Peyer's patch (tissue), 4 donors: ENCODE data around the gene TUBA1C.

Experiments used
- POLR2A ChIP-seq, 2 donors: fragments of 450-650 bp; IDR thresholded peaks; one replicate each; pipeline ENCODE4 v1.5.1; 2017; ENCODE audit warnings: antibody characterized with exemption in 2 of 2, mild to moderate bottlenecking in 2 of 2, moderate library complexity in 2 of 2
- TF ChIP-seq, protein P1 (sequence below), 6 experiments: fragments of 450-650 bp in 4 of 6; fragments of 200-600 bp in 2 of 6; sonication (generic) in 1 of 6; IDR thresholded peaks; one replicate each; pipeline ENCODE4 v1.5.1; 2017 to 2019; ENCODE audit warnings: antibody characterized with exemption in 6 of 6, mild to moderate bottlenecking in 3 of 6, moderate library complexity in 1 of 6

DNA sequence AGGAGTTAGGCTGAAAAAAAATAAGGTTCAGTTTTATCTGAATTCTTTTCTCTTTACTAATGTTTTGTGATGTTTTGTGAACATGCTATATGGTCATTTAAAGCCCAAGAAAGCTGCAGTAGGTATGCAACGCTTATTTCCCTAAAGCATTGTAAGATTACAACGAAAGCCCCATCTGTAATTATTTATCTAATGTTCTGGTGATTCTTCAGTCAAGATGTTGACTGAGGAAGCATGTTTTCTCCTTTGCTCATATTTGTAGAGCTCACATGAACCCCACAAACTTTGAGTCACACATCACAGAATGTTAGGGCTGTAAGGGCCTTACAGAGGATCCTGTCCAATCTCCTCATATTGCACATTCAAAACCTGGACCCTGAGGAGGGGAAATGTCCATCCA is 3.2 kb upstream of the TUBA1C start:
- TF ChIP-seq, protein P1, sequence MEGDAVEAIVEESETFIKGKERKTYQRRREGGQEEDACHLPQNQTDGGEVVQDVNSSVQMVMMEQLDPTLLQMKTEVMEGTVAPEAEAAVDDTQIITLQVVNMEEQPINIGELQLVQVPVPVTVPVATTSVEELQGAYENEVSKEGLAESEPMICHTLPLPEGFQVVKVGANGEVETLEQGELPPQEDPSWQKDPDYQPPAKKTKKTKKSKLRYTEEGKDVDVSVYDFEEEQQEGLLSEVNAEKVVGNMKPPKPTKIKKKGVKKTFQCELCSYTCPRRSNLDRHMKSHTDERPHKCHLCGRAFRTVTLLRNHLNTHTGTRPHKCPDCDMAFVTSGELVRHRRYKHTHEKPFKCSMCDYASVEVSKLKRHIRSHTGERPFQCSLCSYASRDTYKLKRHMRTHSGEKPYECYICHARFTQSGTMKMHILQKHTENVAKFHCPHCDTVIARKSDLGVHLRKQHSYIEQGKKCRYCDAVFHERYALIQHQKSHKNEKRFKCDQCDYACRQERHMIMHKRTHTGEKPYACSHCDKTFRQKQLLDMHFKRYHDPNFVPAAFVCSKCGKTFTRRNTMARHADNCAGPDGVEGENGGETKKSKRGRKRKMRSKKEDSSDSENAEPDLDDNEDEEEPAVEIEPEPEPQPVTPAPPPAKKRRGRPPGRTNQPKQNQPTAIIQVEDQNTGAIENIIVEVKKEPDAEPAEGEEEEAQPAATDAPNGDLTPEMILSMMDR (IDR thresholded peaks at IDR 0.05): no peak
- TF ChIP-seq POLR2A (IDR thresholded peaks at IDR 0.05): no peak
